ENCODE measurements around the gene GNG2.
A peak's percentile ranks its signal among the peaks of the same experiment; 100 is the strongest.

The GNG2 gene

GRCh38 chr14:51856792-51857296, 3.6 kb upstream of the GNG2 start:
- DNase-seq = no peak

GRCh38 chr14:51859131-51859530, 1.3 kb upstream of the GNG2 start:
- DNase-seq = peak; percentile 49

- peak; percentile 55 for DNase-seq
These were observed 550 bp downstream of the GNG2 start for GRCh38 chr14:51860825-51861499.

- peak; percentile 29 for DNase-seq
These were observed 1.9 kb downstream of the GNG2 start for GRCh38 chr14:51862176-51862796.

GRCh38 chr14:51862860-51863259, 2.4 kb downstream of the GNG2 start:
- DNase-seq = no peak

GRCh38 chr14:51865953-51866747, 5.7 kb downstream of the GNG2 start:
- DNase-seq = no peak

GRCh38 chr14:51867741-51868140, 7.3 kb downstream of the GNG2 start:
- no peak for DNase-seq

GRCh38 chr14:51868405-51868804, 8.0 kb downstream of the GNG2 start:
- DNase-seq = no peak

- DNase-seq = no peak
These were observed 9.1 kb downstream of the GNG2 start for GRCh38 chr14:51869411-51870100.

GRCh38 chr14:51870606-51871005, 10.2 kb downstream of the GNG2 start:
- DNase-seq = no peak

- no peak for DNase-seq
These were observed 11.4 kb downstream of the GNG2 start for GRCh38 chr14:51871846-51872245.

- no peak for DNase-seq
These were observed 12.0 kb downstream of the GNG2 start for GRCh38 chr14:51872396-51872795.

- peak; percentile 93 for DNase-seq
These were observed 12.9 kb downstream of the GNG2 start for GRCh38 chr14:51873221-51873893.

- no peak for DNase-seq
These were observed 17.4 kb downstream of the GNG2 start for GRCh38 chr14:51877810-51878209.

- no peak for DNase-seq
These were observed 18.8 kb downstream of the GNG2 start for GRCh38 chr14:51879170-51879569.

- DNase-seq = peak; percentile 33
These were observed 20.6 kb downstream of the GNG2 start for GRCh38 chr14:51880835-51881580.

GRCh38 chr14:51881636-51882035, 21.2 kb downstream of the GNG2 start:
- DNase-seq = no peak

GRCh38 chr14:51883232-51883631, 22.8 kb downstream of the GNG2 start:
- no peak for DNase-seq

- peak; percentile 85 for DNase-seq
These were observed 23.9 kb downstream of the GNG2 start for GRCh38 chr14:51884086-51884927.

- DNase-seq = peak; percentile 36
These were observed 29.4 kb downstream of the GNG2 start for GRCh38 chr14:51889851-51890250.

GRCh38 chr14:51894250-51894649, 33.8 kb downstream of the GNG2 start:
- DNase-seq = no peak

Measured in HCEC 1CT (cell line).